HuH-7.5 (cell line): ENCODE results near the gene CCDC152.
"Not testable (repeated sequence)": the region's sequence is repeated elsewhere in the genome, so short reads cannot be mapped to it uniquely, and the experiment has no call there.

Experiments
- DNase-seq: peaks from one replicate; pipeline ENCODE4 v3.0.0; 2011; ENCODE audit warnings: low spot score

CCDC152 gene

GRCh38 chr5:42812620-42813019, 56.0 kb downstream of the CCDC152 start:
- DNase-seq, result no peak

GRCh38 chr5:42813533-42813932, 56.9 kb downstream of the CCDC152 start:
- DNase-seq, result no peak

- not testable (repeated sequence) for DNase-seq
Measured at GRCh38 chr5:42816546-42816945, 59.9 kb downstream of the CCDC152 start.

- no peak for DNase-seq
Measured at GRCh38 chr5:42819745-42820144, 63.1 kb downstream of the CCDC152 start.

- DNase-seq, result no peak
Measured at GRCh38 chr5:42822548-42822947, 65.9 kb downstream of the CCDC152 start.

GRCh38 chr5:42824347-42824976, 67.8 kb downstream of the CCDC152 start:
- DNase-seq, result no peak

- no peak for DNase-seq
Measured at GRCh38 chr5:42825422-42826148, 69.0 kb downstream of the CCDC152 start.

- no peak for DNase-seq
Measured at GRCh38 chr5:42826757-42827515, 70.3 kb downstream of the CCDC152 start.

- DNase-seq, result no peak
Measured at GRCh38 chr5:42828671-42829070, 72.1 kb downstream of the CCDC152 start.

GRCh38 chr5:42830924-42831323, 74.3 kb downstream of the CCDC152 start:
- DNase-seq, result no peak

- no peak for DNase-seq
Measured at GRCh38 chr5:42832060-42832459, 75.4 kb downstream of the CCDC152 start.

GRCh38 chr5:42836070-42836769, 79.6 kb downstream of the CCDC152 start:
- DNase-seq, result no peak

- no peak for DNase-seq
Measured at GRCh38 chr5:42837601-42838000, 81.0 kb downstream of the CCDC152 start.

GRCh38 chr5:42839196-42839595, 82.6 kb downstream of the CCDC152 start:
- DNase-seq, result no peak

- no peak for DNase-seq
Measured at GRCh38 chr5:42840269-42840668, 83.7 kb downstream of the CCDC152 start.

- no peak for DNase-seq
Measured at GRCh38 chr5:42840842-42841567, 84.4 kb downstream of the CCDC152 start.

GRCh38 chr5:42842921-42843641, 86.5 kb downstream of the CCDC152 start:
- DNase-seq, result no peak

- no peak for DNase-seq
Measured at GRCh38 chr5:42843675-42844292, 87.2 kb downstream of the CCDC152 start.

GRCh38 chr5:42844408-42844807, 87.8 kb downstream of the CCDC152 start:
- not testable (repeated sequence) for DNase-seq

GRCh38 chr5:42848545-42848944, 91.9 kb downstream of the CCDC152 start:
- no peak for DNase-seq

GRCh38 chr5:42851481-42851880, 94.9 kb downstream of the CCDC152 start:
- no peak for DNase-seq
